HepG2 (cell line): Measurements from ENCODE around the gene CTNNA3.

Experiments
- ARNT2 ChIP-seq: sonication (generic); formaldehyde crosslinking; IDR thresholded peaks from 2 replicates; pipeline ENCODE4 v1.8.0; 2022; ENCODE audit warnings: mild to moderate bottlenecking, low read depth, missing genetic modification reagents, moderate library complexity
- CEBPB ChIP-seq: IDR thresholded peaks from 2 replicates; pipeline ENCODE4 v1.6.1; 2011; ENCODE audit warnings: low read depth, low read length, improper control_type of control experiment, borderline replicate concordance
- CHD4 ChIP-seq: fragments of 200-600 bp; sonication (generic); IDR thresholded peaks from 2 replicates; pipeline ENCODE4 v1.7.0; 2017; ENCODE audit warnings: mild to moderate bottlenecking, low read length, borderline replicate concordance
- CREB1 ChIP-seq, 2 experiments: fragments of 450-650 bp in 1 of 2; IDR thresholded peaks; 2 replicates each; pipeline ENCODE4 v1.6.1; 2016 to 2017; ENCODE audit warnings: control low read depth in 1 of 2, mild to moderate bottlenecking in 1 of 2, missing compliant biosample characterization in 1 of 2, missing genetic modification characterization in 1 of 2
- CTCF ChIP-seq: sonication (generic); formaldehyde crosslinking; IDR thresholded peaks from 2 replicates; pipeline ENCODE4 v1.5.0; 2020; ENCODE audit warnings: mild to moderate bottlenecking, missing genetic modification reagents, moderate library complexity
- E2F1 ChIP-seq: sonication (generic); formaldehyde crosslinking; IDR thresholded peaks from 2 replicates; pipeline ENCODE4 v1.5.0; 2020; ENCODE audit warnings: missing genetic modification reagents
- EZH2 ChIP-seq: conservative IDR thresholded peaks from 2 replicates; pipeline ENCODE4 v1.6.1; 2012; ENCODE audit warnings: mild to moderate bottlenecking, low read depth, low read length, moderate library complexity
- FOXP4 ChIP-seq: sonication (generic); formaldehyde crosslinking; IDR thresholded peaks from 2 replicates; pipeline ENCODE4 v1.4.0; 2020; ENCODE audit warnings: missing genetic modification reagents
- KDM1A ChIP-seq: IDR thresholded peaks from 2 replicates; pipeline ENCODE4 v1.6.1; 2016; ENCODE audit warnings: missing compliant biosample characterization
- MAX ChIP-seq: IDR thresholded peaks from 2 replicates; pipeline ENCODE4 v1.6.1; 2012; ENCODE audit warnings: inconsistent platforms
- STAG1 ChIP-seq: sonication (generic); formaldehyde crosslinking; IDR thresholded peaks from 2 replicates; pipeline ENCODE4 v1.4.0; 2020; ENCODE audit warnings: missing genetic modification reagents

GRCh38 chr10:65898055-65898454 is 1797.9 kb downstream of the CTNNA3 start:
- TF ChIP-seq CTCF (CRISPR knock-in tag) (no peak), CHD4 (no peak), KDM1A (CRISPR knock-in tag) (no peak), CREB1 (IDR thresholded peaks at IDR 0.05) (no peak), CREB1 (CRISPR knock-in tag; IDR thresholded peaks at IDR 0.05) (no peak), CEBPB (no peak), FOXP4 (CRISPR knock-in tag) (no peak), STAG1 (CRISPR knock-in tag) (no peak), ARNT2 (CRISPR knock-in tag) (no peak), E2F1 (no peak), EZH2 (no peak), MAX (no peak)
